ENCODE results near the gene SPATA18. TPM values are rescaled to one million over a fixed set of nuclear protein-coding genes. Genes with fewer than 3 reads are reported as not detected.

The SPATA18 gene
- total and polyA plus RNA-seq, 2 of the 8 experiments (the other 6 are each of a cell fraction or from before 2014, with no cell fraction given) = 1.4 to 2.4 TPM

- TF ChIP-seq TEAD4 (IDR thresholded peaks at IDR 0.05; ENCODE audit: low read depth, low read length) = no peak
- no peak for TF ChIP-seq CHD7 (IDR thresholded peaks at IDR 0.05; ENCODE audit: insufficient replicate concordance, low read length)
These were observed 19.1 kb upstream of the SPATA18 start (continued) for GRCh38 chr4:52032005-52032404.

All from H1 (cell line).